Esophagus squamous epithelium (tissue), 5 donors: ENCODE results near the gene GDF11. TPM values are rescaled to one million over a fixed set of nuclear protein-coding genes. Genes with fewer than 3 reads are reported as not detected.

Experiments used
- DNase-seq: peaks from one replicate; lab custom pipeline; 2025; lab: John Stamatoyannopoulos, UW
- H3K27ac ChIP-seq, 4 donors: fragments of 200-600 bp; sonication (generic); one replicate each; pipeline ENCODE4 v1.5.1; 2016 to 2019; ENCODE audit warnings: mild to moderate bottlenecking in 1 of 4
- H3K27me3 ChIP-seq, 4 donors: fragments of 200-600 bp; sonication (generic); 1 replicate in 3 of 4; 2 replicates in 1 of 4; pipeline versions ENCODE4 v1.5.1 to v1.6.0; 2017 to 2021; ENCODE audit warnings: antibody characterized with exemption in 1 of 4
- H3K36me3 ChIP-seq, 3 donors: fragments of 200-600 bp; sonication (generic); one replicate each; pipeline ENCODE4 v1.5.1; 2016 to 2019
- H3K4me1 ChIP-seq, 3 donors: fragments of 200-600 bp; sonication (generic); one replicate each; pipeline ENCODE4 v1.5.1; 2017 to 2019
- H3K4me3 ChIP-seq, 4 donors: fragments of 200-600 bp; sonication (generic); 1 replicate in 3 of 4; 2 replicates in 1 of 4; pipeline ENCODE4 v1.5.1; 2016 to 2019; ENCODE audit warnings: mild to moderate bottlenecking in 2 of 4, moderate library complexity in 1 of 4
- H3K9me3 ChIP-seq, 3 donors: fragments of 200-600 bp; sonication (generic); one replicate each; pipeline ENCODE4 v1.5.1; 2016 to 2019
- CTCF ChIP-seq, 6 experiments: fragments of 450-650 bp in 4 of 6; fragments of 200-600 bp in 2 of 6; sonication (generic) in 2 of 6; IDR thresholded peaks; one replicate each; pipeline ENCODE4 v1.5.1; 2016 to 2019; ENCODE audit warnings: antibody characterized with exemption in 6 of 6, mild to moderate bottlenecking in 4 of 6, moderate library complexity in 4 of 6
- POLR2A ChIP-seq, 4 donors: fragments of 450-650 bp; IDR thresholded peaks; one replicate each; pipeline ENCODE4 v1.6.1; 2017; ENCODE audit warnings: antibody characterized with exemption in 4 of 4, mild to moderate bottlenecking in 4 of 4, moderate library complexity in 3 of 4
- WGBS, 2 donors: methylation state at CpG; one replicate each; pipeline ENCODE4 v1.1.5; 2018; 5-methylcytosine and 5-hydroxymethylcytosine counted together
- intact Hi-C: fragments of 100-400 bp; cut with DNase I; formaldehyde crosslinking; loops from one replicate; pipeline ENCODE4 v1.15.0; 2022
- total RNA-seq, 4 donors: library from RNA; depleted of rRNA; stranded (reverse); fragments of >200 nt; gene quantifications; one replicate each; pipeline ENCODE4 v1.1.0, GENCODE V29; 2016
- donor health status: DM: yes; HTN: yes; CAD: no.

The GDF11 gene
- total RNA-seq, 4 donors from 2014 or later = 0.19 to 1.9 (median 1.5) TPM

DNA sequence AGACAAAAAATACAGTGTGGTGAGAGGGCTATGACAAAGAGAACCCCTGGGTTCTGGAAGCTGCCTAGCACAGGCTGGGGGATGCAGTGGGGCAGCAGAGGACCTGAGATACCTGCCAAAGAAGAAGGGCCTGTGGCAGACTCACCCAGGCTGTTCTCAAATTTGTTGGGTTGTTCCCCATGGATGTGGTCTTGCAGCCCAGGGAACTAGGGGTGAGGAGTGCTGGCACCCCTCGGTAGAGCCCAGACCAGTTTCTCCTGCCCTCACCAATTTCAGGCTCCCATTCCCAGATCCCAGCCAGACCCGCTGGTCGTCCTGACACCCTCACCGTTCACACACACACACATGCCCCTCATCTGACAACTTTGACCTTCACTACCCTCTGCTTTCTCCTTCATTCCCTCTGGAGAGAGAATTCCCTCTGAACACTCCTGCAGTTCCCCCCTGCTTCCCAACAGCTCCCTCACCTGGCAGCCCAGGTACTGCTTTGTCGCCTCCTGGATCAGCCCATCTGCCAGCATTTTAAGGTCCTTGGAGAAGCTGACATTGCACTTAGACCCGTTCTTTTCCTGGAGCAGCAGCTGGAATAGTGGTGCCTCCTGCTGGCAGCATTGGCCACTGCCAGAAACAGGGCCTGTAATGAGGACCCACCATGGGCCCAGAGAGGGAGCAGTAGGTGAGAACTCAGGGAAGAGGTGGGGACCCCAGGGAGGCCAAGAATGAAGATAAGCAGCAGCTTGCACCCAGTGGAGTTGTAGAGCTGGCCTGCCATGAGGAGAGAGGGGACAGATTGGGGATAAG lies 5.9 kb upstream of the GDF11 start:
- DNase-seq = no peak
- WGBS, 2 donors = 30 to 39% methylated on average over 5 of the region's 6 CpGs
- intact Hi-C loops = no loop called here
- no peaks in the 10 kb centered on the region for H3K36me3 ChIP-seq
- peak overlapping the region in 3 of 4 donors; percentile 78 to 85 (median 84) for H3K27ac ChIP-seq
- no peak for TF ChIP-seq POLR2A (IDR thresholded peaks at IDR 0.05)
- peak; percentile 56 to 87 (median 80) for TF ChIP-seq CTCF (IDR thresholded peaks at IDR 0.05)
- H3K4me1 ChIP-seq = peaks cover 15 to 41% (median 18%) of the 10 kb centered on the region in 3 donors
- peaks cover 0 to 2% (median 0%) of the 10 kb centered on the region in 4 donors for H3K27me3 ChIP-seq
- no peak overlapping the region for H3K4me3 ChIP-seq
- H3K9me3 ChIP-seq = no peaks in the 10 kb centered on the region

GRCh38 chr12:55737581-55738122 lies 5.3 kb upstream of the GDF11 start:
- Histone ChIP-seq H3K9me3 (no peaks in the 10 kb centered on the region), H3K36me3 (no peaks in the 10 kb centered on the region), H3K27me3 (peaks cover 0 to 3% (median 0%) of the 10 kb centered on the region in 4 donors), H3K4me1 (peaks cover 15 to 43% (median 23%) of the 10 kb centered on the region in 3 donors), H3K27ac (peak overlapping the region; percentile 63 to 85 (median 81)), H3K4me3 (peak overlapping the region in 2 of 4 donors; percentile 57 to 66)
- no peak for DNase-seq
- TF ChIP-seq POLR2A (IDR thresholded peaks at IDR 0.05) (no peak), CTCF (IDR thresholded peaks at IDR 0.05) (no peak)
- WGBS, 2 donors = 0 to 17% methylated on average over 3 to 4 of the region's 4 CpGs
- intact Hi-C loops = no loop called here

- intact Hi-C loops = no loop called here
- WGBS, 2 donors = 3 to 4% methylated on average over 8 to 13 of the region's 14 CpGs
- DNase-seq = peak; percentile 52
- peak overlapping the region; percentile 63 to 85 (median 81) for H3K27ac ChIP-seq
- peaks cover 16 to 38% (median 24%) of the 10 kb centered on the region in 3 donors for H3K4me1 ChIP-seq
- H3K9me3 ChIP-seq = no peaks in the 10 kb centered on the region
- H3K36me3 ChIP-seq = no peaks in the 10 kb centered on the region
- peak overlapping the region; percentile 32 to 66 (median 56) for H3K4me3 ChIP-seq
- TF ChIP-seq POLR2A (IDR thresholded peaks at IDR 0.05) (no peak), CTCF (IDR thresholded peaks at IDR 0.05) (peak; percentile 74 to 93 (median 88))
- H3K27me3 ChIP-seq = peaks cover 0 to 3% (median 0%) of the 10 kb centered on the region in 4 donors
These were observed 4.5 kb upstream of the GDF11 start for GRCh38 chr12:55738123-55739024.

DNA sequence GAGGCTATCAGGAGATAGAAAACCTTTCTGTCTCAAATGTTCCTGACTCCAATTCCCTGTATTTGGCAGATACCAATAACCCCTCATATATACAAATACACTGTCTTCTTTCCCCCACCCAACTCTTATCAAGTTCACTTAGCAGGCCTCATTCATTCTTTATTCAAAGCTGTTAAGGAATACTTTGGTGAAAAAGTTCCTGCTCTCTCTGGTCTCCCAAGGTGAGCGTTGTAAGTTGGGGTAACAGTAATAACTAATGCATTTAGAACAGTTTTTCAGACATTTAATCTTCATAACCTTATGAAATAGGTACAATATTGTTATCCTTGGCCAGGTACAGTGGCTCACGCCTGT lies 3.9 kb upstream of the GDF11 start:
- intact Hi-C loops = no loop called here
- no peak for TF ChIP-seq CTCF (IDR thresholded peaks at IDR 0.05)
- no peak for TF ChIP-seq POLR2A (IDR thresholded peaks at IDR 0.05)
- 59 to 72% methylated on average over 1 to 2 of the region's 2 CpGs for WGBS, 2 donors
- Histone ChIP-seq H3K4me1 (peaks cover 23 to 41% (median 29%) of the 10 kb centered on the region in 3 donors), H3K36me3 (no peaks in the 10 kb centered on the region), H3K4me3 (peak overlapping the region in 3 of 4 donors; percentile 55 to 66 (median 57)), H3K27me3 (peaks cover 0 to 9% (median 0%) of the 10 kb centered on the region in 4 donors), H3K9me3 (no peaks in the 10 kb centered on the region), H3K27ac (peak overlapping the region in 1 of 4 donors; percentile 85)
- DNase-seq = no peak
